ENCODE data around the gene EHD1.

DNA sequence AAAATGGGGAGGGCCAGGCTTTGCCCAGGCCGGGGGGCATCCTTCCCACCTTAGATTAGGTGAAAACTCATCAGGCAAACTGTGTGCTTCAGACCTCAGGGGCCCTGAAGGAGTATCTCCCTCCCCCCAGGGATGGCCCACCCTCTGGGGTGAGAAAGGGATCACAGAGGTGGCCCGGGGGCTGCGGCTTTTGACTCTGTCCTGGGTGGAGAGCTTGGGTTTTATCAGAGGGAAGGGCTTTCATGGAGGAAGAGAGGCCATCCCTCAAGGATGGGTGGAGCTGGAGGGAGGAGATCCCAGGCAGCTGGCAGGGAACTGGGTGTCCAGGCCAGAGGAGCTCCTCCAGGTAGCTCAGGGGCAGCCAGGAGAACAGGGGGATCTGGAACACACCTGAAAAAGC, 43.0 kb upstream of the EHD1 start:
- TF ChIP-seq, protein P1, sequence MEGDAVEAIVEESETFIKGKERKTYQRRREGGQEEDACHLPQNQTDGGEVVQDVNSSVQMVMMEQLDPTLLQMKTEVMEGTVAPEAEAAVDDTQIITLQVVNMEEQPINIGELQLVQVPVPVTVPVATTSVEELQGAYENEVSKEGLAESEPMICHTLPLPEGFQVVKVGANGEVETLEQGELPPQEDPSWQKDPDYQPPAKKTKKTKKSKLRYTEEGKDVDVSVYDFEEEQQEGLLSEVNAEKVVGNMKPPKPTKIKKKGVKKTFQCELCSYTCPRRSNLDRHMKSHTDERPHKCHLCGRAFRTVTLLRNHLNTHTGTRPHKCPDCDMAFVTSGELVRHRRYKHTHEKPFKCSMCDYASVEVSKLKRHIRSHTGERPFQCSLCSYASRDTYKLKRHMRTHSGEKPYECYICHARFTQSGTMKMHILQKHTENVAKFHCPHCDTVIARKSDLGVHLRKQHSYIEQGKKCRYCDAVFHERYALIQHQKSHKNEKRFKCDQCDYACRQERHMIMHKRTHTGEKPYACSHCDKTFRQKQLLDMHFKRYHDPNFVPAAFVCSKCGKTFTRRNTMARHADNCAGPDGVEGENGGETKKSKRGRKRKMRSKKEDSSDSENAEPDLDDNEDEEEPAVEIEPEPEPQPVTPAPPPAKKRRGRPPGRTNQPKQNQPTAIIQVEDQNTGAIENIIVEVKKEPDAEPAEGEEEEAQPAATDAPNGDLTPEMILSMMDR (conservative IDR thresholded peaks at IDR 0.05 in 1 of 2, IDR thresholded peaks at IDR 0.05 in 1 of 2; ENCODE audit: low read depth in 1 of 2, low read length in 2 of 2), result no peak
- no peak for TF ChIP-seq EZH2 (IDR thresholded peaks at IDR 0.05; ENCODE audit: low read length, missing control alignments)

All from fibroblast of lung (primary cell).